A673 (cell line): ENCODE measurements around the gene NCAN. TPM values are rescaled to one million over a fixed set of nuclear protein-coding genes. Genes with fewer than 3 reads are reported as not detected.

Source experiments
- BruUV-seq: library from RNA; stranded (reverse); fragments of 400-500 nt; replicated peaks from 2 replicates; lab custom pipeline; 2021; lab: Mats Ljungman, UMichigan
- CTCF ChIA-PET: fragments of 300-600 bp; sonication (Branson Sonifier 250); formaldehyde crosslinking; loops from one replicate; lab custom pipeline; 2022; ENCODE audit warnings: antibody characterized with exemption; lab: Charles Lee
- POLR2A ChIA-PET: fragments of 300-600 bp; sonication (Branson Sonifier 250); formaldehyde crosslinking; loops from one replicate; lab custom pipeline; 2022; ENCODE audit warnings: antibody characterized with exemption; ENCODE audit not compliant: low non-redundant PET; lab: Charles Lee
- DNase-seq: peaks from one replicate; pipeline ENCODE4 v3.0.0-alpha.2; 2015; ENCODE audit warnings: low spot score
- H3K27ac ChIP-seq: fragments of 200-600 bp; sonication (generic); 2 replicates; pipeline ENCODE4 v1.5.1; 2016; ENCODE audit warnings: mixed run types, low read depth, mild to moderate bottlenecking, mixed read lengths, antibody characterized with exemption, low read length; ENCODE audit not compliant: poor library complexity, severe bottlenecking
- H3K27me3 ChIP-seq: fragments of 200-600 bp; sonication (generic); replicated peaks from 2 replicates; pipeline ENCODE4 v1.6.1; 2017; ENCODE audit warnings: mixed run types, low read depth, mild to moderate bottlenecking, mixed read lengths, antibody characterized with exemption, low read length; ENCODE audit not compliant: insufficient read depth, poor library complexity
- H3K36me3 ChIP-seq: fragments of 200-600 bp; sonication (generic); 2 replicates; pipeline ENCODE4 v1.6.1; 2016; ENCODE audit warnings: mixed run types, mild to moderate bottlenecking, mixed read lengths, antibody characterized with exemption, low read length; ENCODE audit not compliant: insufficient read depth, poor library complexity, severe bottlenecking
- H3K4me1 ChIP-seq: fragments of 200-600 bp; sonication (generic); 2 replicates; pipeline ENCODE4 v1.6.1; 2017; ENCODE audit warnings: mixed run types, mild to moderate bottlenecking, mixed read lengths, antibody characterized with exemption, low read length; ENCODE audit not compliant: insufficient read depth, poor library complexity, severe bottlenecking
- H3K4me3 ChIP-seq: fragments of 200-600 bp; sonication (generic); 2 replicates; pipeline ENCODE4 v1.5.1; 2016; ENCODE audit warnings: low read depth, mixed run types, mild to moderate bottlenecking, mixed read lengths, low read length; ENCODE audit not compliant: poor library complexity, severe bottlenecking
- H3K9me3 ChIP-seq: fragments of 200-600 bp; sonication (generic); 2 replicates; pipeline ENCODE4 v1.6.1; 2016; ENCODE audit warnings: mixed run types, low read depth, mild to moderate bottlenecking, mixed read lengths, antibody characterized with exemption, low read length; ENCODE audit not compliant: poor library complexity, severe bottlenecking
- CTCF ChIP-seq: fragments of 300-800, 200-600 bp; sonication (generic); conservative IDR thresholded peaks from 2 replicates; pipeline ENCODE4 v1.5.1; 2017; ENCODE audit warnings: low read depth, mild to moderate bottlenecking, antibody characterized with exemption, low read length, moderate library complexity, mixed read lengths
- EZH2 ChIP-seq: fragments of 200-600 bp; sonication (generic); IDR thresholded peaks from 2 replicates; pipeline ENCODE4 v1.6.1; 2017; ENCODE audit warnings: borderline replicate concordance, low read depth, mild to moderate bottlenecking, mixed read lengths, antibody characterized with exemption, low read length; ENCODE audit not compliant: poor library complexity, severe bottlenecking
- intact Hi-C: fragments of 100-400 bp; cut with micrococcal nuclease; formaldehyde crosslinking; loops from one replicate; pipeline ENCODE4 v1.10.0; 2022; ENCODE audit not compliant: unreplicated experiment
- total RNA-seq: library from RNA; stranded (reverse); gene quantifications from 2 replicates; pipeline ENCODE4 v1.2.3, GENCODE V29; 2021

Gene NCAN
- total RNA-seq, 1 experiment from 2014 or later = not detected

GRCh38 chr19:19232261-19232721, 20.5 kb downstream of the NCAN start:
- DNase-seq = no peak
- no peaks in the 10 kb centered on the region for H3K36me3 ChIP-seq
- BruUV-seq = no TSS peak
- intact Hi-C loops = no loop called here
- ChIA-PET CTCF (no interaction called here), POLR2A (no interaction called here)
- H3K27ac ChIP-seq = no peak overlapping the region
- H3K4me3 ChIP-seq = no peak overlapping the region
- TF ChIP-seq CTCF (no peak), EZH2 (no peak)
- H3K27me3 ChIP-seq = peaks cover 21% of the 10 kb centered on the region
- peaks cover 11% of the 10 kb centered on the region for H3K9me3 ChIP-seq
- H3K4me1 ChIP-seq = no peaks in the 10 kb centered on the region

GRCh38 chr19:19234220-19234816, 22.6 kb downstream of the NCAN start:
- intact Hi-C loops = no loop called here
- POLR2A ChIA-PET = no interaction called here
- no peak for TF ChIP-seq EZH2
- TF ChIP-seq CTCF = no peak
- Histone ChIP-seq H3K36me3 (no peaks in the 10 kb centered on the region), H3K4me3 (no peak overlapping the region), H3K4me1 (no peaks in the 10 kb centered on the region), H3K9me3 (peaks cover 11% of the 10 kb centered on the region), H3K27ac (no peak overlapping the region), H3K27me3 (peaks cover 11% of the 10 kb centered on the region)
- CTCF ChIA-PET = interaction anchor here (1.3 kb wide), 1 partner anchor 9 kb away, joined by 3 read pairs; no protein-coding TSS in a partner anchor
- no TSS peak for BruUV-seq
- no peak for DNase-seq

- Histone ChIP-seq H3K9me3 (peaks cover 11% of the 10 kb centered on the region), H3K36me3 (no peaks in the 10 kb centered on the region), H3K27ac (no peak overlapping the region), H3K4me3 (no peak overlapping the region), H3K4me1 (no peaks in the 10 kb centered on the region), H3K27me3 (peaks cover 5% of the 10 kb centered on the region)
- BruUV-seq = no TSS peak
- DNase-seq = no peak
- CTCF ChIA-PET = no interaction called here
- TF ChIP-seq EZH2 (no peak), CTCF (no peak)
- POLR2A ChIA-PET = no interaction called here
- intact Hi-C loops = no loop called here
These were observed 24.4 kb downstream of the NCAN start for GRCh38 chr19:19236173-19236572.
